ENCODE data around the gene RAB11A. TPM values are rescaled to one million over a fixed set of nuclear protein-coding genes. Genes with fewer than 3 reads are reported as not detected.
A peak's percentile ranks its signal among the peaks of the same experiment; 100 is the strongest.

The RAB11A gene
- total and polyA plus RNA-seq, 4 experiments from 2014 or later, result 84.7 to 265 (median 171) TPM

GRCh38 chr15:65834603-65835282, 34.5 kb upstream of the RAB11A start:
- H3K4me3 ChIP-seq (ENCODE audit: low read length in 2 of 2), result no peak overlapping the region
- no peaks in the 10 kb centered on the region for H3K27me3 Mint-ChIP-seq
- H3K36me3 ChIP-seq (ENCODE audit: insufficient read depth, low read length), result no peaks in the 10 kb centered on the region
- H3K4me1 Mint-ChIP-seq, result peaks cover 29 to 52% (median 41%) of the 10 kb centered on the region in 4 donors
- H3K27ac Mint-ChIP-seq, result peak overlapping the region in 5 of 7 donors; percentile 74 to 97 (median 93)
- DNase-seq, result no peak
- no peaks in the 10 kb centered on the region for H3K36me3 Mint-ChIP-seq
- intact Hi-C loops (cut with micrococcal nuclease), result no loop called here
- ChIA-PET POLR2A (ENCODE audit: partially characterized antibody) (interaction anchor here (0.6 to 3.0 kb wide), 3 partner anchors 15 to 67 kb away, joined by 3 to 47 read pairs (median 6); partner anchors contain the start of gene DENND4A), CTCF (ENCODE audit: partially characterized antibody) (interaction anchor here (0.8 to 8.0 kb wide), 12 partner anchors 11 to 224 kb away, joined by 3 to 85 read pairs (median 4); partner anchors contain the start of genes DENND4A, INTS14 and RAB11A)
- H3K27me3 ChIP-seq (ENCODE audit: insufficient read depth, low read length), result no peaks in the 10 kb centered on the region
- peaks cover 48% of the 10 kb centered on the region for H3K4me1 ChIP-seq (ENCODE audit: insufficient read depth, low read length)
- peak overlapping the region in 1 of 8 donors; percentile 13 for H3K4me3 Mint-ChIP-seq
- H3K9me3 ChIP-seq (ENCODE audit: control insufficient read depth in 1 of 2, low read length in 2 of 2), result no peaks in the 10 kb centered on the region
- no peaks in the 10 kb centered on the region for H3K9me3 Mint-ChIP-seq
- no peak overlapping the region for H3K27ac ChIP-seq (ENCODE audit: low read depth, low read length)

- peak overlapping the region in 3 of 7 donors; percentile 42 to 97 (median 74) for H3K27ac Mint-ChIP-seq
- CTCF ChIA-PET (ENCODE audit: partially characterized antibody), result interaction anchor here (0.8 to 8.0 kb wide), 16 partner anchors 10 to 225 kb away, joined by 3 to 85 read pairs (median 4); partner anchors contain the start of genes DENND4A, INTS14 and RAB11A
These were observed 33.8 kb upstream of the RAB11A start for GRCh38 chr15:65835447-65835846.

GRCh38 chr15:65836665-65837064, 32.6 kb upstream of the RAB11A start:
- Mint-ChIP-seq H3K9me3 (no peaks in the 10 kb centered on the region), H3K36me3 (no peaks in the 10 kb centered on the region), H3K4me3 (no peak overlapping the region), H3K27ac (peak overlapping the region in 2 of 7 donors; percentile 2 to 38), H3K4me1 (peaks cover 23 to 37% (median 32%) of the 10 kb centered on the region in 4 donors), H3K27me3 (no peaks in the 10 kb centered on the region)
- DNase-seq, result peak in 1 of 5 donors; percentile 30
- POLR2A ChIA-PET (ENCODE audit: partially characterized antibody), result interaction anchor here (1.1 kb wide), 1 partner anchor 32 kb away, joined by 4 read pairs; the partner anchor contains the start of gene RAB11A
- peaks cover 32% of the 10 kb centered on the region for H3K4me1 ChIP-seq (ENCODE audit: insufficient read depth, low read length)
- CTCF ChIA-PET (ENCODE audit: partially characterized antibody), result interaction anchor here (0.9 to 8.0 kb wide), 22 partner anchors 12 to 306 kb away, joined by 3 to 85 read pairs (median 4); partner anchors contain the start of genes DENND4A and RAB11A
- H3K27me3 ChIP-seq (ENCODE audit: insufficient read depth, low read length), result no peaks in the 10 kb centered on the region
- no peak overlapping the region for H3K4me3 ChIP-seq (ENCODE audit: low read length in 2 of 2)
- intact Hi-C loops (cut with micrococcal nuclease), result loop anchor here (1.0 kb wide), 1 partner anchor 198 kb away; no protein-coding TSS in a partner anchor
- no peaks in the 10 kb centered on the region for H3K9me3 ChIP-seq (ENCODE audit: control insufficient read depth in 1 of 2, low read length in 2 of 2)
- no peak overlapping the region for H3K27ac ChIP-seq (ENCODE audit: low read depth, low read length)
- H3K36me3 ChIP-seq (ENCODE audit: insufficient read depth, low read length), result no peaks in the 10 kb centered on the region

More at GRCh38 chr15:65835447-65835846, 33.8 kb upstream of the RAB11A start:
- POLR2A ChIA-PET (ENCODE audit: partially characterized antibody), result interaction anchor here (0.6 to 1.4 kb wide), 2 partner anchors 44 to 67 kb away, joined by 3 to 6 read pairs; partner anchors contain the start of gene DENND4A
- peaks cover 28 to 46% (median 39%) of the 10 kb centered on the region in 4 donors for H3K4me1 Mint-ChIP-seq
- no peak overlapping the region for H3K4me3 Mint-ChIP-seq
- no peaks in the 10 kb centered on the region for H3K36me3 Mint-ChIP-seq
- H3K9me3 Mint-ChIP-seq, result no peaks in the 10 kb centered on the region
- H3K4me3 ChIP-seq (ENCODE audit: low read length in 2 of 2), result no peak overlapping the region
- no peak overlapping the region for H3K27ac ChIP-seq (ENCODE audit: low read depth, low read length)
- no peaks in the 10 kb centered on the region for H3K9me3 ChIP-seq (ENCODE audit: control insufficient read depth in 1 of 2, low read length in 2 of 2)
- H3K27me3 ChIP-seq (ENCODE audit: insufficient read depth, low read length), result no peaks in the 10 kb centered on the region
- H3K4me1 ChIP-seq (ENCODE audit: insufficient read depth, low read length), result peaks cover 42% of the 10 kb centered on the region
- no peak for DNase-seq
- H3K36me3 ChIP-seq (ENCODE audit: insufficient read depth, low read length), result no peaks in the 10 kb centered on the region
- H3K27me3 Mint-ChIP-seq, result no peaks in the 10 kb centered on the region
- intact Hi-C loops (cut with micrococcal nuclease), result no loop called here

GRCh38 chr15:65837301-65838294, 31.7 kb upstream of the RAB11A start:
- DNase-seq, result no peak
- Histone ChIP-seq H3K4me3 (ENCODE audit: low read length in 2 of 2) (no peak overlapping the region), H3K27ac (ENCODE audit: low read depth, low read length) (no peak overlapping the region), H3K4me1 (ENCODE audit: insufficient read depth, low read length) (peaks cover 23% of the 10 kb centered on the region), H3K27me3 (ENCODE audit: insufficient read depth, low read length) (no peaks in the 10 kb centered on the region), H3K9me3 (ENCODE audit: control insufficient read depth in 1 of 2, low read length in 2 of 2) (no peaks in the 10 kb centered on the region), H3K36me3 (ENCODE audit: insufficient read depth, low read length) (no peaks in the 10 kb centered on the region)
- Mint-ChIP-seq H3K27ac (peak overlapping the region in 2 of 7 donors; percentile 63 to 83), H3K4me1 (peaks cover 19 to 27% (median 24%) of the 10 kb centered on the region in 4 donors), H3K9me3 (no peaks in the 10 kb centered on the region), H3K36me3 (no peaks in the 10 kb centered on the region), H3K27me3 (no peaks in the 10 kb centered on the region), H3K4me3 (no peak overlapping the region)
- intact Hi-C loops (cut with micrococcal nuclease), result no loop called here
- ChIA-PET CTCF (ENCODE audit: partially characterized antibody) (interaction anchor here (0.7 to 8.0 kb wide), 24 partner anchors 13 to 1907 kb away, joined by 3 to 85 read pairs (median 4); partner anchors contain the start of genes DENND4A and RAB11A), POLR2A (ENCODE audit: partially characterized antibody) (no interaction called here)

- no peaks in the 10 kb centered on the region for H3K36me3 ChIP-seq (ENCODE audit: insufficient read depth, low read length)
- peaks cover 5% of the 10 kb centered on the region for H3K4me1 ChIP-seq (ENCODE audit: insufficient read depth, low read length)
- intact Hi-C loops (cut with micrococcal nuclease), result no loop called here
- H3K9me3 Mint-ChIP-seq, result no peaks in the 10 kb centered on the region
- no peak overlapping the region for H3K27ac ChIP-seq (ENCODE audit: low read depth, low read length)
- POLR2A ChIA-PET (ENCODE audit: partially characterized antibody), result no interaction called here
- no peaks in the 10 kb centered on the region for H3K36me3 Mint-ChIP-seq
- CTCF ChIA-PET (ENCODE audit: partially characterized antibody), result interaction anchor here (2.0 to 8.0 kb wide), 2 partner anchors 17 to 202 kb away, joined by 11 to 85 read pairs; no protein-coding TSS in a partner anchor
- no peaks in the 10 kb centered on the region for H3K9me3 ChIP-seq (ENCODE audit: control insufficient read depth in 1 of 2, low read length in 2 of 2)
- no peak for DNase-seq
- H3K4me1 Mint-ChIP-seq, result peaks cover 3 to 9% (median 7%) of the 10 kb centered on the region in 4 donors
- no peak overlapping the region for H3K4me3 Mint-ChIP-seq
- no peak overlapping the region for H3K27ac Mint-ChIP-seq
- no peaks in the 10 kb centered on the region for H3K27me3 ChIP-seq (ENCODE audit: insufficient read depth, low read length)
- no peaks in the 10 kb centered on the region for H3K27me3 Mint-ChIP-seq
- H3K4me3 ChIP-seq (ENCODE audit: low read length in 2 of 2), result no peak overlapping the region
These were observed 29.9 kb upstream of the RAB11A start for GRCh38 chr15:65839354-65839901.

GRCh38 chr15:65839985-65840384, 29.3 kb upstream of the RAB11A start:
- ChIA-PET POLR2A (ENCODE audit: partially characterized antibody) (no interaction called here), CTCF (ENCODE audit: partially characterized antibody) (interaction anchor here (2.0 to 8.0 kb wide), 2 partner anchors 17 to 202 kb away, joined by 11 to 85 read pairs; no protein-coding TSS in a partner anchor)
- no peaks in the 10 kb centered on the region for H3K27me3 ChIP-seq (ENCODE audit: insufficient read depth, low read length)
- no peak overlapping the region for H3K4me3 Mint-ChIP-seq
- H3K27me3 Mint-ChIP-seq, result no peaks in the 10 kb centered on the region
- no peak overlapping the region for H3K27ac Mint-ChIP-seq
- H3K36me3 ChIP-seq (ENCODE audit: insufficient read depth, low read length), result no peaks in the 10 kb centered on the region
- no peak overlapping the region for H3K27ac ChIP-seq (ENCODE audit: low read depth, low read length)
- peaks cover 3 to 6% (median 4%) of the 10 kb centered on the region in 4 donors for H3K4me1 Mint-ChIP-seq
- no peaks in the 10 kb centered on the region for H3K9me3 ChIP-seq (ENCODE audit: control insufficient read depth in 1 of 2, low read length in 2 of 2)
- H3K4me1 ChIP-seq (ENCODE audit: insufficient read depth, low read length), result peaks cover 2% of the 10 kb centered on the region
- intact Hi-C loops (cut with micrococcal nuclease), result no loop called here
- no peaks in the 10 kb centered on the region for H3K36me3 Mint-ChIP-seq
- no peak overlapping the region for H3K4me3 ChIP-seq (ENCODE audit: low read length in 2 of 2)
- H3K9me3 Mint-ChIP-seq, result no peaks in the 10 kb centered on the region
- no peak for DNase-seq

All from CD4-positive, alpha-beta memory T cell (primary cell).